Psoas muscle (tissue), 8 donors: ENCODE measurements around the gene MSMP. TPM values are rescaled to one million over a fixed set of nuclear protein-coding genes. Genes with fewer than 3 reads are reported as not detected.

Source experiments
- ATAC-seq, 4 donors: fragments of 200-7000 bp; cut with Tn5 transposase; one replicate each; pipeline ENCODE4 v1.9.1; 2020; ENCODE audit warnings: moderate library complexity in 3 of 4, mild to moderate bottlenecking in 2 of 4
- DNase-seq, 2 donors: peaks; one replicate each; pipeline ENCODE4 v3.0.0-alpha.2; 2020
- H3K27ac ChIP-seq: fragments of 200-600 bp; one replicate; pipeline ENCODE4 v1.8.0; 2022
- H3K27me3 ChIP-seq, 3 donors: fragments of 200-600 bp in 1 of 3; one replicate each; pipeline versions ENCODE4 v1.6.1 to v1.8.0; 2013 to 2022; ENCODE audit warnings: low read length in 2 of 3, mild to moderate bottlenecking in 2 of 3, moderate library complexity in 1 of 3; ENCODE audit not compliant: insufficient read depth in 3 of 3
- H3K36me3 ChIP-seq, 2 donors: fragments of 200-600 bp in 1 of 2; one replicate each; pipeline versions ENCODE4 v1.6.1 to v1.8.0; 2013 to 2022; ENCODE audit warnings: low read depth in 1 of 2, mild to moderate bottlenecking in 1 of 2, moderate library complexity in 1 of 2; ENCODE audit not compliant: insufficient read depth in 1 of 2
- H3K4me1 ChIP-seq: fragments of 200-600 bp; one replicate; pipeline ENCODE4 v1.8.0; 2022
- H3K4me3 ChIP-seq: fragments of 200-600 bp; one replicate; pipeline ENCODE4 v1.8.0; 2022; ENCODE audit warnings: mild to moderate bottlenecking
- H3K9me3 ChIP-seq: fragments of 200-600 bp; one replicate; pipeline ENCODE4 v1.8.0; 2022
- CTCF ChIP-seq: fragments of 200-600 bp; IDR thresholded peaks from one replicate; pipeline ENCODE4 v1.8.0; 2022; ENCODE audit warnings: antibody characterized with exemption
- WGBS, 3 donors: extraction: QIAGEN DNeasy Blood & Tissue Kit; methylation state at CpG; one replicate each; pipeline versions ENCODE4 v1.1.6 to v1.1.7; 2013; 5-methylcytosine and 5-hydroxymethylcytosine counted together
- intact Hi-C, 2 donors: fragments of 100-400 bp; cut with DNase I; formaldehyde crosslinking; loops; one replicate each; pipeline versions ENCODE4 v1.11.0 to v1.14.2; 2022
- polyA plus RNA-seq, 3 donors: library from polyadenylated mRNA; stranded (reverse); fragments of 200-250 nt; gene quantifications; one replicate each; pipeline ENCODE4 v1.2.3, GENCODE V29; 2013
- total RNA-seq, 4 donors: library from RNA; stranded (reverse); fragmentation: NEBNext Ultra II Directional in 2 of 4; extraction: Animal tissue kit (Norgen Biotek cat#: 25700) in 2 of 4; gene quantifications; one replicate each; pipeline versions ENCODE4 v1.2.1 to v1.2.4, GENCODE V29; 2021 to 2023
- donor health status: healthy with polysubstance abuse.
- donor health status: DM: no; HTN: no; CAD: no; lungs with moderate emphysema.
- donor health status: Bipolar disorder and iron deficiency.
- donor health status: healthy.
- donor health status: DM: yes; HTN: yes; CAD: no.
- donor health status: DM: no; HTN: no; CAD: no.
- donor health status: DM: no; HTN: no; CAD: no.
- donor health status: DM: yes; HTN: yes; CAD: no.

Gene MSMP
- total and polyA plus RNA-seq, 7 donors: 0.16 to 1.2 TPM; not detected in 5

GRCh38 chr9:35749515-35750255 lies 4.4 kb downstream of the MSMP start:
- WGBS, 3 donors: 1 to 5% (median 4%) methylated on average over 18 to 19 of the region's 19 CpGs
- TF ChIP-seq CTCF: no peak

GRCh38 chr9:35748858-35749514 lies 5.1 kb downstream of the MSMP start, which contains the start of the genes GBA2 and RGP1:
TSS of gene GBA2 (minus strand) at chr9:35749228. CDS start at chr9:35748704, 524 bp downstream.
TSS of gene RGP1 (plus strand) at chr9:35749287. CDS start at chr9:35749756, 469 bp downstream.
- intact Hi-C loops: loop anchor here in 1 of 2 donors (2.0 kb wide), 1 partner anchor 14 kb away; no protein-coding TSS in a partner anchor
- TF ChIP-seq CTCF: no peak
- H3K4me1 ChIP-seq: peaks cover 42% of the 10 kb centered on the region
- H3K4me3 ChIP-seq: peak within 1 kb of the TSS; percentile 93
- H3K36me3 ChIP-seq: peaks cover 8 to 64% of the 10 kb centered on the region in 2 donors
- H3K27ac ChIP-seq: peak within 1 kb of the TSS; percentile 90
- DNase-seq (peak; percentile 88 to 94), ATAC-seq (peak; percentile 93 to 95 (median 94))
- no peaks in the 10 kb centered on the region for H3K9me3 ChIP-seq
- H3K27me3 ChIP-seq: no peaks in the 10 kb centered on the region
- 0% methylated on average over 43 to 69 of the region's 69 CpGs for WGBS, 3 donors

More at GRCh38 chr9:35749515-35750255, 4.4 kb downstream of the MSMP start:
- H3K36me3 ChIP-seq: peaks cover 7 to 64% of the 10 kb centered on the region in 2 donors
- peak overlapping the region; percentile 93 for H3K4me3 ChIP-seq
- H3K9me3 ChIP-seq: no peaks in the 10 kb centered on the region
- H3K27me3 ChIP-seq: no peaks in the 10 kb centered on the region
- H3K27ac ChIP-seq: peak overlapping the region; percentile 90
- peak; percentile 29 to 53 (median 39) for ATAC-seq
- H3K4me1 ChIP-seq: peaks cover 38% of the 10 kb centered on the region
- intact Hi-C loops: loop anchor here in 1 of 2 donors (2.0 kb wide), 2 partner anchors 15 to 65 kb away; partner anchors contain the start of gene HINT2
- DNase-seq: no peak

GRCh38 chr9:35748242-35748857 lies 5.7 kb downstream of the MSMP start:
- intact Hi-C loops: loop anchor here in 1 of 2 donors (2.0 kb wide), 1 partner anchor 14 kb away; no protein-coding TSS in a partner anchor
- H3K27ac ChIP-seq: peak overlapping the region; percentile 90
- DNase-seq (no peak), ATAC-seq (peak in 3 of 4 donors; percentile 1 to 9 (median 2))
- peaks cover 15 to 64% of the 10 kb centered on the region in 2 donors for H3K36me3 ChIP-seq
- WGBS, 3 donors: 0% methylated on average over 24 of the region's 24 CpGs
- no peak for TF ChIP-seq CTCF
- peak overlapping the region; percentile 93 for H3K4me3 ChIP-seq
- peaks cover 49% of the 10 kb centered on the region for H3K4me1 ChIP-seq
- no peaks in the 10 kb centered on the region for H3K9me3 ChIP-seq
- H3K27me3 ChIP-seq: no peaks in the 10 kb centered on the region

GRCh38 chr9:35746583-35746982 lies 7.5 kb downstream of the MSMP start:
- Histone ChIP-seq H3K36me3 (peaks cover 25 to 64% of the 10 kb centered on the region in 2 donors), H3K4me1 (peaks cover 51% of the 10 kb centered on the region), H3K27ac (peak overlapping the region; percentile 90), H3K27me3 (no peaks in the 10 kb centered on the region), H3K4me3 (peak overlapping the region; percentile 93), H3K9me3 (no peaks in the 10 kb centered on the region)
- 12 to 32% (median 16%) methylated on average over 3 of the region's 3 CpGs for WGBS, 3 donors
- DNase-seq (no peak), ATAC-seq (no peak)
- intact Hi-C loops: no loop called here
- no peak for TF ChIP-seq CTCF
